Measurements from ENCODE around the gene NECAB3.

NECAB3 gene

GRCh38 chr20:33676652-33677645 is 2.7 kb upstream of the NECAB3 start:
- no peak for TF ChIP-seq CTCF (IDR thresholded peaks at IDR 0.05; ENCODE audit: low read length, missing control alignments)
- no peak overlapping the region for H3K4me3 ChIP-seq (replicated peaks; ENCODE audit: low read depth, low read length)
- DNase-seq (ENCODE audit: low read depth), result no peak

GRCh38 chr20:33676121-33676520 is 1.9 kb upstream of the NECAB3 start:
- TF ChIP-seq CTCF (IDR thresholded peaks at IDR 0.05; ENCODE audit: low read length, missing control alignments), result no peak
- no peak overlapping the region for H3K4me3 ChIP-seq (replicated peaks; ENCODE audit: low read depth, low read length)
- DNase-seq (ENCODE audit: low read depth), result no peak

- peak; percentile 41 for DNase-seq (ENCODE audit: low read depth)
- peak overlapping the region; percentile 74 for H3K4me3 ChIP-seq (replicated peaks; ENCODE audit: low read depth, low read length)
- TF ChIP-seq CTCF (IDR thresholded peaks at IDR 0.05; ENCODE audit: low read length, missing control alignments), result no peak
Observed at GRCh38 chr20:33675136-33675959, 1.1 kb upstream of the NECAB3 start.

- H3K4me3 ChIP-seq (replicated peaks; ENCODE audit: low read depth, low read length), result peak overlapping the region; percentile 74
- DNase-seq (ENCODE audit: low read depth), result no peak
- no peak for TF ChIP-seq CTCF (IDR thresholded peaks at IDR 0.05; ENCODE audit: low read length, missing control alignments)
Observed at GRCh38 chr20:33673410-33674293, 576 bp downstream of the NECAB3 start.

GRCh38 chr20:33673114-33673409 is 1.2 kb downstream of the NECAB3 start:
- no peak for TF ChIP-seq CTCF (IDR thresholded peaks at IDR 0.05; ENCODE audit: low read length, missing control alignments)
- H3K4me3 ChIP-seq (replicated peaks; ENCODE audit: low read depth, low read length), result peak overlapping the region; percentile 74
- no peak for DNase-seq (ENCODE audit: low read depth)

- no peak for DNase-seq (ENCODE audit: low read depth)
- no peak for TF ChIP-seq CTCF (IDR thresholded peaks at IDR 0.05; ENCODE audit: low read length, missing control alignments)
- H3K4me3 ChIP-seq (replicated peaks; ENCODE audit: low read depth, low read length), result peak overlapping the region; percentile 74
Observed at GRCh38 chr20:33672426-33673113, 1.7 kb downstream of the NECAB3 start.

Data from fibroblast of pulmonary artery (primary cell).